Colonic mucosa (tissue), 4 donors: Measurements from ENCODE around the gene NKAIN2. TPM values are rescaled to one million over a fixed set of nuclear protein-coding genes. Genes with fewer than 3 reads are reported as not detected.

Source experiments
- DNase-seq: peaks from one replicate; pipeline ENCODE4 v3.0.0-alpha.2; 2020
- H3K27ac ChIP-seq: fragments of 200-600 bp; one replicate; pipeline ENCODE4 v1.8.0; 2021
- H3K27me3 ChIP-seq: fragments of 200-600 bp; one replicate; pipeline ENCODE4 v1.8.0; 2021
- H3K36me3 ChIP-seq: fragments of 200-600 bp; one replicate; pipeline ENCODE4 v1.8.0; 2021
- H3K4me1 ChIP-seq: fragments of 200-600 bp; one replicate; pipeline ENCODE4 v1.8.0; 2021; ENCODE audit warnings: mild to moderate bottlenecking
- H3K4me3 ChIP-seq: fragments of 200-600 bp; one replicate; pipeline ENCODE4 v1.8.0; 2021
- H3K9ac ChIP-seq, 2 donors: one replicate each; pipeline ENCODE4 v1.7.0; 2013; ENCODE audit warnings: control low read depth in 2 of 2, low read depth in 2 of 2, low read length in 2 of 2
- H3K9me3 ChIP-seq: fragments of 200-600 bp; one replicate; pipeline ENCODE4 v1.8.0; 2021
- intact Hi-C: fragments of 100-400 bp; cut with DNase I; formaldehyde crosslinking; loops from one replicate; pipeline ENCODE4 v1.14.1; 2022
- total RNA-seq, 2 donors: library from RNA; stranded (reverse); fragmentation: NEBNext Ultra II Directional in 1 of 2; extraction: Animal tissue kit (Norgen Biotek cat#: 25700) in 1 of 2; gene quantifications; one replicate each; pipeline ENCODE4 v1.2.1, GENCODE V29; 2021
- TF ChIP-seq, protein P1 (sequence below): fragments of 200-600 bp; IDR thresholded peaks from one replicate; pipeline ENCODE4 v1.8.0; 2022; ENCODE audit warnings: antibody characterized with exemption, mild to moderate bottlenecking
- donor health status: healthy.
- donor health status: DM: no; HTN: no; CAD: no.
- donor health status: DM: no; HTN: no; CAD: no.

Gene NKAIN2
- total RNA-seq, 2 donors from 2014 or later, result 0.21 TPM; not detected in 1

DNA sequence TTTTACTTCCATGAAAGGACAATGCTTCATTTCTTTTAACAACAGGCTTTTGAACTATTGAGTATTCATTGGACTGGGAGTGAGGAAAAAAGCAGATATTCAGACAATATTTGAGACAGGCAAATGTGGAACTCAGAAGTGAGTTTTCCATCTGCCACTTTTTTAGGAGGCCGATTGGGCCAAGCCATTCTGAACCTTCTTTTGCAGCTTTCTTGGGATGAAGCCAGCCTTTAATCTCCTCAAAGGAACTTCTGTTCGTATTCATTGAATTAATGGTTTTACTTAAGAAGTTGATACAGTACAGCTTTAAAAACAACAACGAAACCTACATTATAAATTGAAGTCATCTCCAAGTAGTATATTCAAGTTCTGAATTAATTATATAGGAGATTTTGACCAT, 971.5 kb downstream of the NKAIN2 start:
- intact Hi-C loops, result no loop called here
- Histone ChIP-seq H3K9me3 (no peaks in the 10 kb centered on the region), H3K4me3 (no peak overlapping the region), H3K27me3 (no peaks in the 10 kb centered on the region), H3K4me1 (no peaks in the 10 kb centered on the region), H3K9ac (no peak overlapping the region), H3K27ac (no peak overlapping the region), H3K36me3 (no peaks in the 10 kb centered on the region)
- TF ChIP-seq, protein P1, sequence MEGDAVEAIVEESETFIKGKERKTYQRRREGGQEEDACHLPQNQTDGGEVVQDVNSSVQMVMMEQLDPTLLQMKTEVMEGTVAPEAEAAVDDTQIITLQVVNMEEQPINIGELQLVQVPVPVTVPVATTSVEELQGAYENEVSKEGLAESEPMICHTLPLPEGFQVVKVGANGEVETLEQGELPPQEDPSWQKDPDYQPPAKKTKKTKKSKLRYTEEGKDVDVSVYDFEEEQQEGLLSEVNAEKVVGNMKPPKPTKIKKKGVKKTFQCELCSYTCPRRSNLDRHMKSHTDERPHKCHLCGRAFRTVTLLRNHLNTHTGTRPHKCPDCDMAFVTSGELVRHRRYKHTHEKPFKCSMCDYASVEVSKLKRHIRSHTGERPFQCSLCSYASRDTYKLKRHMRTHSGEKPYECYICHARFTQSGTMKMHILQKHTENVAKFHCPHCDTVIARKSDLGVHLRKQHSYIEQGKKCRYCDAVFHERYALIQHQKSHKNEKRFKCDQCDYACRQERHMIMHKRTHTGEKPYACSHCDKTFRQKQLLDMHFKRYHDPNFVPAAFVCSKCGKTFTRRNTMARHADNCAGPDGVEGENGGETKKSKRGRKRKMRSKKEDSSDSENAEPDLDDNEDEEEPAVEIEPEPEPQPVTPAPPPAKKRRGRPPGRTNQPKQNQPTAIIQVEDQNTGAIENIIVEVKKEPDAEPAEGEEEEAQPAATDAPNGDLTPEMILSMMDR, result no peak
- no peak for DNase-seq

DNA sequence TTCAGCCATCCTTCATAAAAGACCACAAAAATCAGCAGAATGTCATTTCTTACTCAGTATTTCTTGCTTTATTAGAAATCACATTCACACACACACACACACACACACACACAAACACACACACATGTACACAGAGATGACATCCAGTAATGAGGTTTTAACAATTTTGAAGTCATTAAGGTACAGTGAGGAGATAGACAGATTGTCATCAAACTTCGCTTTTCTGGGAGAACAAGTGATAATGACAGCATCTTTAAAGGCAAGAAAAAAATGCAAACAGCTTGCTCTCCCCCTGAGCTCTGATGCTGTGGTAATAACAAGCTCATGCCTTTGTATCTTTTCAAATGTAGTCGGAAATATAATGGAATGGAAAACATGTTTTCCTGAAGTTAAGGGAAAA, 974.2 kb downstream of the NKAIN2 start:
- Histone ChIP-seq H3K36me3 (no peaks in the 10 kb centered on the region), H3K4me1 (no peaks in the 10 kb centered on the region), H3K27me3 (no peaks in the 10 kb centered on the region), H3K27ac (no peak overlapping the region), H3K4me3 (no peak overlapping the region), H3K9ac (no peak overlapping the region), H3K9me3 (no peaks in the 10 kb centered on the region)
- TF ChIP-seq, protein P1, result no peak
- no peak for DNase-seq
- intact Hi-C loops, result no loop called here

DNA sequence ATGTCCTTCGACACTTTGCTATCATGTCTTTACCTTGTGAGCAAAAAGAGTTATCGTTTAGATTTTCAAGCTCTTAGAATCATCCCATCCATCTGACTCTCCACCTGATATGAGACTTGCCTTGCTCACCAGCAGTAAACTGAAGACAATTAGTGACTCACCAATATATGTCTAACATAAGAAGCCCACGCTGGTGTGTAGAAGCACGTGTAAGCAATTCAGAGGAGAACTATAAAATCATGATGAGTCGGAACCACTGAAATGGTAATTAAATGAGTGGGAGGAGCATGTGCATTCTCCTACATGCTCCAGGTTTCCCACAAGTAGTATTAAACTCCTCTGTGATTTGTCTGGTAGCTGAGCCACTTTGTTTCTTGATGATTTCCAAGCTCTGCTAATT, 977.0 kb downstream of the NKAIN2 start:
- DNase-seq, result no peak
- intact Hi-C loops, result no loop called here
- H3K4me3 ChIP-seq, result no peak overlapping the region
- H3K27ac ChIP-seq, result no peak overlapping the region
- no peak overlapping the region for H3K9ac ChIP-seq
- no peaks in the 10 kb centered on the region for H3K36me3 ChIP-seq
- TF ChIP-seq, protein P1, result no peak
- no peaks in the 10 kb centered on the region for H3K27me3 ChIP-seq
- H3K4me1 ChIP-seq, result no peaks in the 10 kb centered on the region
- H3K9me3 ChIP-seq, result no peaks in the 10 kb centered on the region

DNA sequence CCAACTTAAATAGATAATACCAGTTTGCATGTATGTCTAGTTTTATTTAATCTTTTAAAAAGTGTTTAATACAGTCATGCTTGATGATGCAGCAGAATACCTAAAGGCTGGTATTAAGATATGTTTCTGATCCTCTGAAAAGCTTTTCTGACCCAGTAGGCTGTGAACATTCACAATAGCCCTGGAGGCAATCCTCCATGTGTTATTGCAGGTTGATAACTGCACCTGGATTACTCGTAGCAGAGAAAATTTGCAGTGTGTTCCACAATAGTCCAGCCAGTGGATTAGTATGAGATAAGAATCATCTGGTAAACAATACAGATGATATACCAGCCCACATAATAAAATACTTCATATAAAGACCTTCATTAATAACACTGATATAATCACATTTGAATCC, 979.7 kb downstream of the NKAIN2 start:
- H3K9me3 ChIP-seq, result no peaks in the 10 kb centered on the region
- TF ChIP-seq, protein P1, result no peak
- intact Hi-C loops, result no loop called here
- H3K36me3 ChIP-seq, result no peaks in the 10 kb centered on the region
- H3K27ac ChIP-seq, result no peak overlapping the region
- no peak for DNase-seq
- no peaks in the 10 kb centered on the region for H3K27me3 ChIP-seq
- no peak overlapping the region for H3K9ac ChIP-seq
- H3K4me1 ChIP-seq, result no peaks in the 10 kb centered on the region
- H3K4me3 ChIP-seq, result no peak overlapping the region

DNA sequence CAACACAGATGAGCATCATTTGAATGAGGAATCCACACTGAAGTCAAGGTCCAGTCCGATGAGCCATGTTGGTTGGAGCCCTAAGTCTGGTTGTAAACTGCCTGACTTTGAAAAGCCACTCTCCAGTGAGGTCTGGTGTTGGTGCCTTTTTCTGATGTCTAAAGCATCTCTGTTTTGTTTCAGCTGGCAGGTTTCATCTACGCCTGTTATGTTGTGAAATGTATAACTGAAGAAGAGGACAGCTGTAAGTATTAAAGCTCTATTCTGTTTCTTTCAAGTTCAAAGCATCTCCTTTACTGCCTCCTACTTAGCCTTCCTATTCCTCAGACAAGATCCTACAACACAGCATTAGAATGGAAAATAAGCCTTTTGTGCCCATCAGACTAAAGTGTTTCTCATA, 987.5 kb downstream of the NKAIN2 start:
- no peak overlapping the region for H3K27ac ChIP-seq
- no peaks in the 10 kb centered on the region for H3K9me3 ChIP-seq
- H3K4me3 ChIP-seq, result no peak overlapping the region
- no peaks in the 10 kb centered on the region for H3K36me3 ChIP-seq
- no peaks in the 10 kb centered on the region for H3K27me3 ChIP-seq
- TF ChIP-seq, protein P1, result no peak
- intact Hi-C loops, result no loop called here
- H3K4me1 ChIP-seq, result no peaks in the 10 kb centered on the region
- no peak overlapping the region for H3K9ac ChIP-seq
- no peak for DNase-seq

DNA sequence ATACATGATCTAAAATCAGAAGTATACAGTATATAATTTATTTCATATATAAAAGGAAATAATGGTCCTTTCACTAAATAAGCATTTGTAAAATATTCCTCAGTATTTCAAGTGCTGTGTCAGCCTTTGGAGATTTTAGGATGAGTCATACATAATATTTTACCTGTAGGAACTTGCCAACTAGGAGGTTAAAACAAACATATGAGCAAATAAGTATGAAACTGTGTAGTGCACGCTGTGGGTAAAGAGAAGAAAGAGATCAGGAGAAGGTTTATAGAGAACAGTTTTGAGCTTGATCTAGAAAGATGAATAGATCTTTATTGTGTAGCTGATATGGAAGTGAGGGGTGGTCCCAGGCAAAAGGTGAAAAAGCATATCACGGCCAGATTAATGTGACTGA, 988.7 kb downstream of the NKAIN2 start:
- H3K27me3 ChIP-seq, result no peaks in the 10 kb centered on the region
- H3K4me1 ChIP-seq, result no peaks in the 10 kb centered on the region
- DNase-seq, result no peak
- no peaks in the 10 kb centered on the region for H3K36me3 ChIP-seq
- intact Hi-C loops, result no loop called here
- H3K27ac ChIP-seq, result no peak overlapping the region
- no peak overlapping the region for H3K4me3 ChIP-seq
- H3K9me3 ChIP-seq, result no peaks in the 10 kb centered on the region
- no peak overlapping the region for H3K9ac ChIP-seq
- TF ChIP-seq, protein P1, result no peak
